Posterior vena cava (tissue), 2 donors: ENCODE data around the gene HTR2B. TPM values are rescaled to one million over a fixed set of nuclear protein-coding genes. Genes with fewer than 3 reads are reported as not detected.
"Not testable (repeated sequence)": the region's sequence is repeated elsewhere in the genome, so short reads cannot be mapped to it uniquely, and the experiment has no call there.

Experiments
- DNase-seq: peaks from one replicate; pipeline ENCODE4 v3.0.0-alpha.2; 2020; ENCODE audit warnings: low spot score
- intact Hi-C, 2 donors: fragments of 100-400 bp; cut with DNase I; formaldehyde crosslinking; loops; one replicate each; pipeline versions ENCODE4 v1.14.1 to v1.14.2; 2022 to 2023
- long read RNA-seq, 2 donors: library from polyadenylated mRNA; unstranded; transcript quantifications; one replicate each; pipeline ENCODE4 v2.0.0, GENCODE V29; 2020 to 2021
- total RNA-seq, 2 donors: library from RNA; stranded (reverse); fragmentation: NEBNext Ultra II Directional; extraction: Animal tissue kit (Norgen Biotek cat#: 25700); gene quantifications; one replicate each; pipeline ENCODE4 v1.2.1, GENCODE V29; 2021
- donor health status: DM: yes; HTN: yes; CAD: no.
- donor health status: DM: yes; HTN: yes; CAD: no.

Gene HTR2B
- 1 to 10 TPM; 4.9 to 9.4 TPM for total RNA-seq
- long read RNA-seq, donor 1, partial matches to known transcripts, result 0 of 2 reads
- long read RNA-seq, donor 1, other reads (novel, unspliced or antisense), result 0 of 2 reads
- long read RNA-seq, donor 2, partial matches to known transcripts, result 8 of 19 reads
- long read RNA-seq, donor 2, other reads (novel, unspliced or antisense), result 7 of 19 reads

DNA sequence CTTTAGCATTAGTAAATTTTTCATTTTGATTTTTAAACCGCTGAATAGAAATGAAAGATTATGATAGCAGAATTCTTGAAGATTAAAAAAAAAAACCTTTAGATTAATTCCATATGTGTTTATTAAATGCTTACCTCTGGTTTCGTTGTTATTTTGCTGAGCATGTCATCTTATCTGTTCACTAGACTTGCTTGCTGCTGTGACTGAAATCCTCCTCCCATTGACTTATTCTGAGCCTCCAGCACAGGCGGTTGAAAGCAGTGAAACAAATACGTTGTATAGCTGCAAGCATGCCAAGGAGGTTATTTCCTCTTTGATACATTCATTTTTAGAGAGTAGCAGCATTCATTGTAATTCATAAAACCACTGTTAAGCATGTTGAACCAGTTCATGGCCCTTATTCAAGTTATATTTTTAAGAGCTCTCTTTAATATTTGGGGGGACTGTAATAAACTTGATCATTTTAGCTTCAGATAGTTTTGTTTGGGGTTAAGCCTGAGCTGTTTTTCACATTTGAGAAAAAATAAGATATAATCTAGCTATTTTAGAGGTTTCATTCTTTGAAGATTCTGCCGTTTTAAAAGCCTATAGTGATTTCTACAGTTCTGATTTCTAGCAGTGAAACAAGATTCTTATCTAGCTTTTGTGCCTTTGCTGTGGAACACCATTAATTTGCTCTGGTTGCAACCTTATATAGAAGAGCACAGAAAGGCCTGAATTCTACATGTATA, at the start of gene HTR2B:
TSS of gene HTR2B (minus strand) at position 205 of the 731 bp plus-strand sequence. CDS start 1,278 bp downstream, outside the sequence.
- intact Hi-C loops, result no loop called here
- DNase-seq, result no peak

DNA sequence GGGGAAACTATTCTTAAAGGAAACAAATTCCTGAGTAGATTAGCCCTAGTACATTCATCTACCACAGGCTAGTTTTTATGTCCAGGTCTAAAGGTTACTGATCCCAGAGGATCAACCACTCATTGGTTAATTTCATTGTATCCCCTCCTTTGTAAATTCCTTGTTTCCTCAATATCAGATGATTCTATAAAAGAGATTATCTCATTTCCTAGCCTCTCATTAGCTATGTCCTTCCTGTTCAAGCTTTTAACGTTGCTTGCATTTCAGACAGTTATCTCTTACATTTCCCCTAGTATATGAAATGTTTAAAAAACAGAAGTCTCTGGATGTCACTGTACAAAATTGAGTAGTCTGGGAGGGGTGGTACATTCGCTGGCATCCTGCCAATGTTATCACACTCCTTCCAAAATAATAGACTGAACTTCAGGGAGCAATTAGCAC, 49.4 kb upstream of the HTR2B start:
- no peak for DNase-seq
- intact Hi-C loops, result no loop called here

DNA sequence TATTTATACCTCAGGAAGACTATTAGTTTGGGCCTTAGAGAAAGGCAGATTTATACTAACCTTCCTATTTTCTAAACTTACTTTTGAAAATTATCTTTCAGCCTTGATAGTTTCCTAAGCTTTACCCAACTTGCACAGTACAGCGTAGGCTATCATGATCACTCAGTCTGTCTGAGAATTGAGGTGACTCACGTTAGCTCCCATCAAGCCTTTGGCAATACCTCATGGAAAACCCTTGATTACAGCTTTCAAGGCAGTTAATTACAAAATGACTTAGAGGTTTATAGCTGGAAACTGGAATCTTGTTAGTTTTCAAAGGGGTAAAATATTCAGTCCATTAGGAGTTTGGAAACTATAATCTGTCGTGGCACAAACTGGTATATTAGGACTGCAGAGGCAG, 47.2 kb upstream of the HTR2B start:
- intact Hi-C loops, result no loop called here
- no peak for DNase-seq

DNA sequence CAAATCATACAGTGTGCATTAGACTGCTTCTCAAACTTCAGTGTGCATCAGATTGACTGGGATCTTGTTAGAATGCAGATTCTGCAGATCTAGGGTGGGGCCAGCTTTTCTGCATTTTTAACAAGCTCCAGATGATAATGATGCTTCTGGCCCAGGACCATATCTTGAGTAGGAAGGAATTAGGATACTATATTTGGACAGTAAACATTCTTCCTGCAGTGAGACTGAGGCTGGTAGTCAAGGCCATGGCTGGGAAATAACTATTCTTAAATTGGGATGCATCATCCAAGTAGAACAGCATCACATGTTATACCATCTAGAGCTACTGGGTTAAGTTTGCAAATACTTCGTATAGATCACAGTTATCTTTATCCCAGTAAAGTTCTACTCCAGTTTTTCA, 45.2 kb upstream of the HTR2B start:
- intact Hi-C loops, result no loop called here
- no peak for DNase-seq

DNA sequence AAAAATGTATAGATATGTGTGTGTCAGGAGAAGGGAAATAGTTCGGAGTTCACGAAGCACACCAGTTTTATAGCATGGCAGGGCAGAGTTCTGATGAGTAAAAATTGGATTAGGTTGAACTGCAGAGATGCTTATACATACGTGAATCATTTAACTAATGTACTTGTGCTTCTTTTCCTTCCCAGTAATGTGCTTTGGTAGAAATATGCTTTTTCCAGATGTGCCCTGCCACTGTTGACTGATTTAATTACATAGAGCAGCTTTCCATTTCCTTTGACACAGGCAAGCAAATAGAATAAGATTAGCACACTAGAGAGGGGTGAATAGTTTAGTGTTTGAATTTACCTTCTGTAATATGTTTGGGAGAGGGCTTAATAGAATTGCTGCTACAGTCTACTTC, 44.6 kb upstream of the HTR2B start:
- intact Hi-C loops, result no loop called here
- DNase-seq, result no peak

DNA sequence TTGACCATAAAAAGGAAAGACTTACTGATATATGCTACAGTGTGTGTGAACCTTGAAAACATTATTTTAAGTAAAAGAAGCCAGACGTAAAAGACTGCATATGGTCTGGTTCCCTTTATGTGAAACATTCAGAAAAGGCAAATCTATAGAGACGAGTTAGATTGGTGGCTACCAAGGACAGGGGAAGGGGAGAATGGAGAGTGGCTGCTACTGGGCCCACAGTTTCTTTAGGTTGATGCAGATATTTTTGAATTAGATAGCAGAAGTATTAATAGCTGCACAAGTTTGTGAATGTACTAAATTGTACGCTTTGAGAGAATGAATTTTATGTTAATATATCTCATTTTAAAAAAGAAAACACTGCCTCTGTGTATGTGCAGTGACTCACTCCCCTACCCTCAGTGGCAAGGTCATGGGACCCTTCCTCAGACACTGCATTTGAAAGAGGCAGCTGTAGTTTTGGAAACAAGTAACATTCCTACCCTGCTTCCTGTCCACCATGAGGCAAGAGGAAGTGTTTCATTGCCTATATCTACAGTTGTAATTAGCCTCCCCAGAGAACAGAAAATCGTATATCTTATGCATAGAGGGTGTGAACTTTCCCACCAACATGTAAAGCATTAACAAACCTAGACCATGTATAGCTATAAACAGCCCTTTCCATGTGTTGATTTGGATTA, 43.8 kb upstream of the HTR2B start:
- DNase-seq, result no peak
- intact Hi-C loops, result no loop called here

DNA sequence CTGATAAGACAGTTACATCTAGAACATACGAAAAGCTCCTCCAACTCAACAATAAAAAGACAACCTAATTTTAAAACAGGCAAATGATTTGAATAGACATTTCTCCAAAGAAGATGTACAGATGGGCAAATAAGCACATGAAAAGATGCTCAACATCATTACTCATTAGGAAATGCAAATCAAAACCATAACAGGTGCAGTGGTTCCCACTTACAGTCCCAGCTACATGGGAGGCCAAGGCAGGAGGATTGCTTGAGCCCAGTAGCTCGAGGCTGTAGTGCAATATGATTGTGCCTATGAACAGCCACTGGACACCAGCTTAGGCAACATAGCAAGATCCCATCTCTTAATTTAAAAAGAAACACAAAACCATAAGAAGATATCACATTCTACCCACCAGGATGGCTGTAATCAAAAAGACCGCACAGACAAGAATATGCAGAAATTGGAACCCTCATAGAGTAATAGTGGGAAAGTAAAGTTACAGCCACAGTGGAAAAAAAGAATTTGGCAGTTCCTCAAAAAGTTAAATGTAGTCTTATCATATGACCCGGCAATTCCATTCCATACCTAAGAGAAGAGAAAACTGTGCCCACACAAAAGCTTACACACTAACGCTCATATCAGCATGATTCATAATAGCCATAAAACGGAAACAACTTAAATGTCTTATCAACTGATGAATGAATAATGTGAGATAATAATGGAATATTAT, 43.1 kb upstream of the HTR2B start:
- intact Hi-C loops, result no loop called here
- no peak for DNase-seq

DNA sequence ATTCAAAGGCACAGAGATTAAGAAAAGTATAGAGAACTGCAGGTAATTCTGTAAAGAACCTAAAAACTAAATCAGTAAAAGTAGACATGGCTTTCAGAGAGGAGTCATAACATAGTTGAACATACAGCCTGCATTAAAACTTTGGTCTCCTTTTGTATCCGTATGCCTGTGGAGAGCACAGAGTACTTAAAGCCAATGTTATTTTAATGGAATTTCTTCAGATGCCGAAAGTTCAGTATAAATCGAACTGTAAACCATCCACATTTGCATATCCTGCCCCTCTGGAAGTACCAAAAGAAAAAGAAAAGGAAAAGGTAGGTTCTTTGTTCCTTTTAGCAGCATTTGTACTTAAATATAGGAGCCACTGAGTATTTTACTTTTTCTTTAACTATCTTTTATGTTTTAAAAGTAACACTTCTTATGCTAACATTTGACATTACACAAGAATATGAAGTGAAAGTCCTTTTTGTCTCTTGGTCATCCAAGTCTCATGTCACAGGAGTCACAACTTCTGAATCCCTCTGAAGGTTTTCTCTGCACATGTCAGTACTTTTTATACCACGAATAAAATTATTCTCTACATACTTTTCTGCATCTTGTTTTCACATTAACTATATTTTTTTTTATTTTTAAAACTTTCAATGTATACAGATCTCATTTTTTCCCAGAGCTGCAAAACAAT, 38.7 kb upstream of the HTR2B start:
- intact Hi-C loops, result loop anchor here in 1 of 2 donors (1.0 kb wide), 1 partner anchor 30 kb away; no protein-coding TSS in a partner anchor
- DNase-seq, result no peak

DNA sequence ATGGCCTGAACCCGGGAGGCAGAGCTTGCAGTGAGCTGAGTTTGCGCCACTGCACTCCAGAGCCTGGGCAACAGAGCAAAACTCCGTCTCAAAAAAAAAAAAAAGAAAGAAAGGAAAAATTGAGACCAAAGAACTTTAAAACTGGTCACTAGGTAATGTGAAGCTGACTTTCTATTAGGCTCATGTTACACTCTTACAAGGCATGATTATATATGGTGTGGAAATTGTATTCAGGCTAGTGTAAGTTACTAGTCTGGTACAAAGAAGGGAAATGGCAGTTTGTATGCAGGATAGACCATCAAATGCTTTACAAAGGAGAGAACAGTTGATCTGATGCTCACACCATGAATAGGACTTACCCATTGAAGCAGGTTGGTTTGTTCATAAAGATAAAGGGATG, 38.2 kb upstream of the HTR2B start:
- intact Hi-C loops, result no loop called here
- no peak for DNase-seq

DNA sequence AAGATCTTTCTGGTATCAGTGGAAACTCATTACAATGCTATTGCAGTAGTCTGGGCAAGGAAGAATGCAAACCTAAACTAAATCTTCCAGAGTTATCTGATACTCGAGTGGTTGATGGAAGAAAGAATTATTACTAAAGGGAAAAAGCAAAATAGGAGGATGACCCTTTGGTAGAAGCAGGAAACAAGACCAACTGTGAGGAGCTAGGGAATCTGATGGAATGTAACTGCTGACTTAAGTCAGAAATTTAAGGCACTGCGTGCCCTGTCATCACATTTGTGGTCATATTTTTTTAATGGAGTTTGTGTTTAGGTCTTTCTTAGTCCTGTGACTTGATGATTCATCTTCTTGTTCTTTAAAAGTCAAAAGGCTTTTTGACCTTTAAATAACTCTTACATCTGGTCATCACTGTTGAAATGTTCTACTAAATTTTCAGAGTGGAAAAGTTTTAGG, 37.1 kb upstream of the HTR2B start:
- no peak for DNase-seq
- intact Hi-C loops, result no loop called here

DNA sequence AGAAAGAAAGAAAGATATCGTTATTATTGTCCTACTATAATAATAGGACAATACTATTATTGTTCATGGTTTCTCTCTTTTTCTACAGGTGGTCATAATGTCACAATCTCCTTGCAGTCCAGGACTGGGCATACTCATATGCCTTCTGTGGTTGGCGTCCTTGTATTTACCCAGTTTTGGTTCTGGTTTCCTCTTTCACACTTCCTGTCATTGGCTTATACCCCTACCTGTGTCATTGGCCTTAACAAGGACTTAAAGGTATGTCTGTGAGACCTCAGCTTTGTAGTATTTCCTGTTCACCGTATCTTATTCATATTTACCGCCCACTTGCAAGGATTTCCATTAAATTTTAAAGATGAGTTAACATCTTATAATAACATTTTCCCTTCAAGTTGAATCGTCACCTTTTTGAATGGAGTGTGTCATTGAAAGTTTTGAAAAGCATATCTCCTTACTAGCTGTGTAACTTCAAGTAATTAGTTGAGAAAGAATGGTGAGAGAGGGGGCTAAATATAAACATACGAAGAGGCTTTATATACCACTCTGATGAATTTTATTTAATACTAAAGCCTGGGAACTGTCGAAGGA, 36.5 kb upstream of the HTR2B start:
- intact Hi-C loops, result no loop called here

DNA sequence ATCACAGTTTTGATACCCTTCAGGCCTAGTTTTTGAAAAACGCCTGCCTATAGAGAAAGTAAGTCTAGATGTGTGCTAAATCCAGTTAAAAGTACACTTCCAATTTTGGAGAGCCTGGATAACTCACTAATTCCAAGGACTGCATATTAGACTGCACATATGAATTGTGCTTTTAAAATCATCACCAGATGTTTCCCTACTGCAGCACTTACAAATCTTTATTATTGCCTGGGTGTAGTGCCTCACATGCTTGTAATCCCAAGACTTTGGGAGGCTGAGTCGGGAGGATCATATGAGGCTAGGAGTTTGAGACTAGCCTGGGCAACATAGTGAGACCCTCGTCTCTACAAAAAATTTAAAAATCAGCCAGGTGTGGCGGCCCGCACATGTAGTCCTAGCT, 35.9 kb upstream of the HTR2B start:
- intact Hi-C loops, result no loop called here
- DNase-seq, result no peak

More for the DNA sequence above, 36.5 kb upstream of the HTR2B start:
- DNase-seq, result no peak

DNA sequence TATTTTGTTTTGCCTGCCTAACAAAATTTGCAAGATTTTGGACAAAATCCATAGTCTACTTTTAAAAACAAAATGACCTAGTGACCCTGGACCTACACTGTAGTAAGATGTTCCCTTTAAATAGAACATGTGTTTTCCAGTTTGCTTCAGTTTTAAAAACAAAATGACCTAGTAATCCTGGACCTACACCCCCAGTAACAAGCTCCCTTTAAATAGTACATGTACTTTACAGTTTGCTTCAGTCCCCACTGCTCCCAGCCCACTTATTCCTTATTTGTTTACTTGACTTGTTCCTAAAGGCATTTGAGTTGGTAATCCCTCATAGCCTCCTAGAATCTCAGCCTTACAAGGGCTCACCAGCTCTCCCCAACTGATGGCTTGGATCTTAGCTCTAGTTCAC, 34.5 kb upstream of the HTR2B start:
- intact Hi-C loops, result no loop called here
- no peak for DNase-seq

DNA sequence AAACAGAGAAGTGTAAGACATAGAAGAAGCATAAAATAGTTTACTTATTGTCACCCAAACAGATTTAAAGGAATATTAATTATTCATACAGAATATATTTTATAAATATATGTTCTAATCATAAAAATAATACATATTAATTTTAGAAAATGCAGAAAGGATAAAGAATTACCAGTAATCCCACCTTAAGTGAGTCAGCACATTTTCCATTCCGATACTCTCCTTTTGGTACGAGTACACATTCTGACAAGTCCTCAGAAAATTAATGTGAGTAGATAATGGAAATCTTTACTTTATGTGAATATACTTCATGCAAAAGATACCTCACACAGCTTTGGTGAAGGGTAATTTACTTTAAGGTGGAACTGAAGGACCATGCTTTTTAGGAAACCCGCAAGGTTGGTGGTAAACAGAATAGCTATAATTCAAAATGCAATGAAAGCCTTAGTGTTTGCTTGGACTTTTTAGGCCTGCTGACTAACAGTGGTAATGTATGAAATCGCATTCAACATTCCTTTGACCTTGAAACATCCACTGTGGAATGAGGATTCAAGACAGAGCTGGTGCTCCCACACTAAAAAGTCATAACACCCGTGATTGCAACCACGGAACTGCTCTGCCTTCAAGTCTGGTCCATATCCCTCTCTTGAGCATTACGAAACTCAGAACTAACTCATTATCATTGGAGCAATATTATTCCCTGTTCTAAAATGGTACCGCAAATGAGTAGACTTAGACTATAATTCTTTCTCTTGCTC, 28.1 kb upstream of the HTR2B start:
- DNase-seq, result no peak

DNA sequence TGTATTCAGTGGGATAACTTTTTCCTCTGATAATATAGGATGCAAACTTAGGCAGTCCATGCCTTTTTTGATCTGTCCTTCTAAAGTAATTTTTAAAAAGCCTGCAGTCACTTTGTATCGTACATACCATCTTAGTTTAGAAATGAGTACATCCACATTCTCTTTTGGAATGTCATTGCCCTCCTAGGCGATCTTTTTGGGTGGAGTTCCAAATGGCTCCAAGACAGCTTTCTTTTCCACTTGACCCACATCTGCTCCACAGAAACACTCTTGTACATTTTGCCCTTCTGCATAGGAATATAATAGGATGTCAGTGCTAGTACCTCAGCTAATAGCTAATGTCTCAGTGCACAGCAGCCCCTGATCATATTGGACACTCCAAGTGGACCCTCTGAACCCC, 21.8 kb upstream of the HTR2B start:
- intact Hi-C loops, result no loop called here
- no peak for DNase-seq

More for the DNA sequence above, 28.1 kb upstream of the HTR2B start:
- intact Hi-C loops, result no loop called here

DNA sequence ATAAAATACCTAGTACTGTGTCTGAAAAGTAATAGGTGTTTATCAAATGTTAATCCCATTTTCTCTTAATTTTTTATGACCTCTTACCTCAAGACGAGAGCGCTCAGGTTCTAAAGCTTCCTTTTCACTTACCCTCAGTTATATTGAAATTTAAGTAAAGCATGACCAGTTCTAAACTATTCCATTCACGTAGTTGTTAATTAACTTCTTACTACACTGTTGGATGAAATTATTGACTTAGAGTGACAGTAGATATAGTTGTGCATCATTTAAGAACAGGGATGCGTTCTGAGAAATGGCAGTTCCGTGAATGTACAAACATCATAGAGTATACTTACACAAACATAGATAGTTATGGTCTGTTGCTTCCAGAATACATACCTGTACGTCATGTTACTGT, 20.1 kb upstream of the HTR2B start:
- no peak for DNase-seq
- intact Hi-C loops, result no loop called here

DNA sequence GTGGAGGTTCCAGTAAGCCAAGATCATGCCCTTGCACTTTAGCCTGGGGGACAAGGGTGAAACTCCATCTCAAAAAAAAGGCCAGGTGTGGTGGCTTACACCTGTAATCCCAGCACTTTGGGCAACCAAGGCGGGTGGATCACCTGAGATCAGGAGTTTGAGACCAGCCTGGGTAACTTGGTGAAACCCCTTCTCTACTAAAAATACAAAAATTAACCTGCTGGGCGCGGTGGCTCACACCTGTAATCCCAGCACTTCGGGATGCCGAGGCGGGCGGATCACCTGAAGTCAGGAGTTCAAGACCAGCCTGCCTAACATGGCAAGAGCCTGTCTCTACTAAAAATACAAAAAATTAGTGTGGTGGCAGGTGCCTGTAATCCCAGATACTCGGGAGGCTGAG, 16.0 kb upstream of the HTR2B start:
- intact Hi-C loops, DNase-seq: not testable (repeated sequence)

DNA sequence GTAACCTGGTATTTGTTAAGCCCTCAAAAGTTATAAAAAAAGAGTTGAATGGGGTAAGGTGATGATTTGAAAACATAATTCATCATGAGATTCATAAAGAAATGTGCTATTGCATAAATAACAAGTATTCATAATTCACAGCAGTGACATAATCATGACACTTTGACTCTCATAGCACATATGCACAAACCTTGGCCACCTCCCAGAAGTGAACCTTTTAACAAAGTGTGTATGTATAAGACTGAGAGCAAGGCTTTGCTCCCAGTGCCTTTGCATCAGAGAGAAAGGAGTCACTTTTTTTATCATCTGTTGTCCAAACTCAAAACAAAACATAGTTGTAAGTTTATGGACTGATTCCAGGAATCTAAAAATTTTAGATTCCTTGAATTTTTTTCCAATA, 15.0 kb upstream of the HTR2B start:
- intact Hi-C loops, result no loop called here
- DNase-seq, result no peak
